ENCODE measurements around the gene PGK1.
A peak's percentile ranks its signal among the peaks of the same experiment; 100 is the strongest.
"Not testable (repeated sequence)": the region's sequence is repeated elsewhere in the genome, so short reads cannot be mapped to it uniquely, and the experiment has no call there.

PGK1 gene

DNA sequence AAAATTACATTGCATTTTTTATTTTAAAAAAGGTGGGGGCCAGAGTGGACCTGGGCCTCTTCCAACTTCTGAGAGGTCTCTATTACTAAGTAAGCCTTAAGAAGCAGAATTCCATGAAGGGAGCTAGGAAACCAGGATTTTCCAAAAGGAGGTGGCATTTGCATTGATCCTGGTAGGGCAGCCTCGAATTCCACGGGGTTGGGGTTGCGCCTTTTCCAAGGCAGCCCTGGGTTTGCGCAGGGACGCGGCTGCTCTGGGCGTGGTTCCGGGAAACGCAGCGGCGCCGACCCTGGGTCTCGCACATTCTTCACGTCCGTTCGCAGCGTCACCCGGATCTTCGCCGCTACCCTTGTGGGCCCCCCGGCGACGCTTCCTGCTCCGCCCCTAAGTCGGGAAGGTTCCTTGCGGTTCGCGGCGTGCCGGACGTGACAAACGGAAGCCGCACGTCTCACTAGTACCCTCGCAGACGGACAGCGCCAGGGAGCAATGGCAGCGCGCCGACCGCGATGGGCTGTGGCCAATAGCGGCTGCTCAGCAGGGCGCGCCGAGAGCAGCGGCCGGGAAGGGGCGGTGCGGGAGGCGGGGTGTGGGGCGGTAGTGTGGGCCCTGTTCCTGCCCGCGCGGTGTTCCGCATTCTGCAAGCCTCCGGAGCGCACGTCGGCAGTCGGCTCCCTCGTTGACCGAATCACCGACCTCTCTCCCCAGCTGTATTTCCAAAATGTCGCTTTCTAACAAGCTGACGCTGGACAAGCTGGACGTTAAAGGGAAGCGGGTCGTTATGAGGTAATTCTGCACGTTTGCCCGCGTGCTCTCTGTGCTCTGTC lies at the start of gene PGK1:
TSS of gene PGK1 (plus strand) at position 626 of the 824 bp plus-strand sequence. CDS start at position 719, 93 bp downstream.
- peak; percentile 81 for DNase-seq (ENCODE audit: low read depth, low spot score)

DNA sequence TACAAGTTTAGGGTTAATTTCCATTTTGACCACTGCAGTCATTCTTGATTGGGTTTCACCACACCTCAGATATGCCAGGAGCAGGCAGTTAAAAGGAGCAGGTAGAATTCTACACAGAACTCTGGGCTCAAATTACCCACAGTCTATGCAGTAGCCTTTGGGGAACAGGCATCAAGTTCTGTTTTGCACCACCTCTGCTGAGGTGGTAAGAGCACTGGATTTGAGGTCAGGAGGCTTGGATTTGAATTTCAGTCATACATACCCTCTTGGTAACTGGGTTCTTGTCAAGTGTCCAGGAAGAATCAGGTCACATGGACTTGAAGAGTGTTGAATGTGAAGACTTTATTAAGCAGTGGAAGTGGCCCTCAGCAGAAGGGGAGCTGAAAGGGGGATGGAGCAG lies 40.4 kb upstream of the PGK1 start:
- DNase-seq (ENCODE audit: low read depth, low spot score): no peak

DNA sequence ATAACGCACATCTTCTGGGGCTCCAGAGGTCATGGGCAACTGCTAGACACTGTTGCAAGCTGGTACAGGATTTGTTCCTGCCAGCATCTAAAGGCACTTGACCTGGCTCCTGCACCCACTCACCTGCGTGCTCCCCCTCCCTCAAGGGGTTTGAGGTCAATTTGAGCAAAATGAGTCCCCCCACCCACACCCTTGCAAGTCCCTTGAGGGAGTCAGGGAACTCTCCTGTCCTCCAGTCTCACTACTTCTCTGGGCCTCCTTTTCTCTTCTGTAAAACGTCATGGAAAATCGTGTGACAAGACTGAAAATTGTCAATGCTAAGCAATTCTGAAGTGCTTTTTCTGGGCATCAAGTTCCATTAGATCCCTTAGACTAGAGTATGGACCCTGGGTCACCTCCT lies 39.9 kb upstream of the PGK1 start:
- DNase-seq (ENCODE audit: low read depth, low spot score): no peak

DNA sequence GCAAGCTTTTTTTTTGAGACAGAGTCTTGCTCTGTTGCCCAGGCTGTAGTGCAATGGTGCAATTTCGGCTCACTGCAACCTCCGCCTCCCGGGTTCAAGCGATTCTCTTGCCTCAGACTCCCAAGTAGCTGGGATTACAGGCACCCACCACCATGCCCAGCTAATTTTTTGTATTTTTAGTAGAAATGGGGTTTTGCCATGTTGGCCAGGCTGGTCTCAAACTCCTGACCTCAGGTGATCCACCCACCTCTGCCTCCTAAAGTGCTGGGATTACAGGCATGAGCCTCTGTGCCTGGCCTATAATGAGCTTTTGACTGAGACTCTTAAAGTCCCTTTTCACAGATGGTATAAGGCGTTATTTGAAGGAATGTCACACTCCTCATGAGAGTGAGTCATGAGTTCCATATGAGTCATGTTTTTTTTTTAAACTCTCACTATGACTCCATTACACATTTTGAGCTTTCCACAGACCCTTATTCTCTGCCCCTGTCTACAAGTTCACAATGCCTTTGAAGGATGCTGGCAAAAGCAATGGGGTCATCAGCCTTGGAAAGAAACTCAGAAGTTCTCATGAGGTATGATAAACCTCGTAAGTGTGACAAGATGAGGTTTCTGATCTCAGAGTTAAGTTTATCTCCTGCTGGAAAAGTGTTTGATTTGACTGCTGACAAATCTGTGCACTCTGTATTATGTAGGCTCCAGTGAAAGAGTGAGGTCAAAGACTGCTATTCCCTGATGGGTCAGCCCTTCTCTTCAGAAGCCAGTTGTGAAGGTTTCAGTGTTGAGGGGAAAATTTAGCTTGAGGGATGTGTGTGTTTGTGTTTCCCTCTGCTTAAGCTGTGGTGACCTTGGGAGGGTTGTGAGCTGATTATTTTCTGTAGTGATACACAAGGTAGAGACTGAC lies 39.1 kb upstream of the PGK1 start:
- DNase-seq (ENCODE audit: low read depth, low spot score): not testable (repeated sequence)

DNA sequence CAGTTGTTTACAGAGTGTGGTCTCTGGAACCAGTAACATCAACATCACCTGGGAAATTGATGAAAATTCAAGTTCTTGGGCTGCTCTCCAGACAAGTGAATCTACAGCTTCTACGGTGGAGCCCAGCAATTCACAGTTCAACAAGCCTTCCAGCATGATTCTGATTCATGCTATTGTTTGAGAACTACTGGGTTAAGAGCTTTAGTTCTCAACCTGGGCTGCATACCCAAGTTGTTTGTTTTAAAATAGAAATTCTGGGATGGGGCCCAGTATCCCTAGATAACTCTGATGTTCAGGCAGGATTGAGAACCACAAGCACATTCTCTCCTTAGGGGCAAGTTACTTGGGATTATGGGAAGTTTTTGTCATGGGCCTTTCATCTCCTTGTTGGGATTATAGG lies 37.9 kb upstream of the PGK1 start:
- no peak for DNase-seq (ENCODE audit: low read depth, low spot score)

DNA sequence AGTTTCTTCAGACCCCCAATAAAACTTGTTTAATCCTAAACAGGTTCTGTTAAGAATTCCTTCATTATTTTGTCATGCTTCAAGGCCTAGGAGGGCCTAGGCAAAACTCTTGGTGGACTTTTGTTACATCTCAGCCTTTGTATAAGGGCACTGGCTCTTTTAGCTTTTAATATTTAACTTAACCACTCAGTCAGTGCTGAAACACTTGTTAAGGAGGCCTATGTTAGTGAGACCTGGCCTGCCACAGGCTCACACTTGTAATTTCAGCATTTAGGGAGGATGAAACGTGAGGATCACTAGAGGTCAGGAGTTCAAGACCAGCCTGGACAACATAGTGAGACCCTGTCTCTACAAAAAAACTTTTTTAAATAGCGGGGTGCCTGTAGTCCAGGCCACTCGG lies 32.7 kb upstream of the PGK1 start:
- no peak for DNase-seq (ENCODE audit: low read depth, low spot score)

DNA sequence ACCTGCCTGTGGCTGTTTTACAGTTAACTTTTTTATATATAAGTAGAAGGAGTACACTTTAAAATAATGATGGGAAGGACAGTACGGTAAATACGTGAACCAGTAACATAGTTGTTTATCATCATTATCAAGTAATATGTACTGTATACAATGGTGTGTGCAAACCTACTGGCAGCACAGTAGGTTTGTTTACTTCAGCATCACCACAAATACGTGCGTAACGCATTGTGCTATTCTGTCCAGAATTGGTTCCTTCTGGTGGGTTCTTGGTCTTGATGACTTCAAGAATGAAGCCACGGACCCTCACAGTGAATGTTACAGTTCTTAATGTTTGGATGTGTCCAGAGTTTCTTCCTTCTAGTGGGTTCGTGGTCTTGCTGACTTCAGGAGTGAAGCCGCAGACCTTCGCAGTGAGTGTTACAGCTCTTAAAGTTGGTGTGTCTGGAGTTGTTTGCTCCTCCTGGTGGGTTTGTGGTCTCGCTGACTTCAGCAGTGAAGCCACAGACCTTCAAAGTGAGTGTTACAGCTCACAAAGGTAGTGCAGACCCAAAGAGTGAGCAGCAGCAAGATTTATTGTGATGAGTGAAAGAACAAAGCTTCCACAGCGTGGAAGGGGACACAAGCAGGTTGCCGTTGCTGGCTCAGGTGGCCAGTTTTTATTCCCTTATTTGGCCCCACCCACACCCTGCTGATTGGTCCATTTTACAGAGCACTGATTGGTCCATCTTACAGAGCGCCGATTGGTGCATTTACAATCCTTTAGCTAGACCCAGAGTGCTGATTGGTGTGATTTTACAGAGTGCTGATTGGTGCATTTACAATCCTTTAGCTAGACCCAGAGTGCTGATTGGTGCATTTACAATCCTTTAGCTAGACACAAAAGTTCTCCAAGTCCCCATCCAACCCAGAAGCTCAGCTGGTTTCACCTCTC lies 30.6 kb upstream of the PGK1 start:
- not testable (repeated sequence) for DNase-seq (ENCODE audit: low read depth, low spot score)

DNA sequence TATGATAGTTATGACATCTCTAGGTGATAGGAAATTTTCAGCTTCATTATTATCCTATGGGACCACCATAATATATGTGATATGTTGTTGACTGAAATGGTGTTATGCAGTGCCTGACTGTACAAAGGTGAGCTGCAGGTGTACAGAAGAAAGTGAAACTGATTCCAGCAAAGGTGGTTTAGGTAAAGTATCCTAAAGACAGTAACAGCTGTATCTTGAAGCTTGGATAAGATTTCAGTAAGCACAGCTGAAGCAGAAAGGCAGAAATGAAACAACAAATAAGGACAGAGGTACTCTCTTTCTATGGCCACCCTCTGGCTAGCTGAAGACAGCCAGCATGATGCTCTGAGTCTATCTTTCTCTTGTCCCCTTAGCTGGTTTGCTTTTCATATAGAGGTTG lies 30.0 kb upstream of the PGK1 start:
- no peak for DNase-seq (ENCODE audit: low read depth, low spot score)

DNA sequence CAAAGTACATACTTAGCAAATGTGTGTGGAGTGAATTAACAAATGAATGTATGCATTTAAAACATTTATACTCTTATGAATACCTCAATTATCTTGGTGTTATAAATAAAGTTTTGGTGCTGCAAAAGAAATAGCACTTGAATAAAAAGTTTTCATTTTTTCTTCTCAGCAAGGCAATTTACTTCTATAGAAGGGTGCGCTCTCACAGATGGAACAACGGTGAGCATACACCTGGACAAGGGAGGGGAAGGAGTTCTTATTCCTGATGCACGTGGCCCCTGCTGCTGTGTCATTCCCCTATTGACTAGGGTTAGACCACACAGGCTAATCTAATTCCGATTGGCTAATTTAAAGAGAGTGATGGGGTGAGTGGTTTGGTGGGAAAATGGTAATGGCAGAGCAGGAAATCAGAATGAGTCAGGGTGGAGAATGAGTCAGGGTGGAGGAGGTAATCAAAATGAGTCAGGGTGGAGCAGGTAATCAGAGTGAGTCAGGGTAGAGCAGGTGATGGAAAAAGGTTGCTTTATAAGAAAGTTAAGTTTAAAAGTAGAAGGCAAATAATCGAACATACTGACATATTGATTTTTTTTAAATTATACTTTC lies 28.2 kb upstream of the PGK1 start:
- DNase-seq (ENCODE audit: low read depth, low spot score): no peak

DNA sequence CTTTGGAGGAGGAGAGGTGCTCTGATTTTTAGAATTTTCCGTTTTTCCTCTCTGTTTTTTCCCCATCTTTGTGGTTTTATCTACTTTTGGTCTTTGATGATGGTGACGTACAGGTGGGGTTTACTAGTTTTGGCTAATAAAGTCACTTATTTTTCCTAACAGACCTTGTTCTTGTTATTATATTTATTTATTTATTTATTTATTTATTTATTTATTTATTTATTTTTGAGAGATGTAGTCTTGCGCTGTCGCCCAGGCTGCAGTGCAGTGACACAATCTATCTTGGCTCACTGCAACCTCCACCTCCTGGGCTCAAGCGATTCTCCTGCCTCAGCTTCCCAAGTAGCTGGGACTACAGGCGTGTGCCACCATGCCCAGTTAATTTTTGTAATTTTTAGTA lies 22.6 kb upstream of the PGK1 start:
- not testable (repeated sequence) for DNase-seq (ENCODE audit: low read depth, low spot score)

DNA sequence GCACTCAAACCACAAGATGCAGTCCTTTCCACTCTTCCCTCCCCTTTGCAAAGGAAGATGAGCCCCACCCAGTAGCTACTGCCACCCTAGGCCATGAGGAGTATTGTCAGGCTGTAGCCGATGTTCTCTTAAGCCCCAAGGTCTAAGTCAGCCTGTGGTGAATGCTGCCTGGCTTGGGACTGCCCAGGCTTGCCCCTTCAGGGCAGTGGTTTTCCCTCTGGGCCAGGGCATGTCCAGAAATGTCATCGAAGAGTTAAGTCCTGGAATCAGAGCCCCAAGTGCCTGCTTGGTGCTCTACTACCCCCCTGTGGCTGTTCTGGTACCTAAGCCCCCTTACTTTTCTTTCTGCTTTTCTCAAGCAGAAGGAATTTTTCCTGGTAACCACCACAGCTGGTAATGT lies 11.8 kb upstream of the PGK1 start:
- peak; percentile 60 for DNase-seq (ENCODE audit: low read depth, low spot score)

DNA sequence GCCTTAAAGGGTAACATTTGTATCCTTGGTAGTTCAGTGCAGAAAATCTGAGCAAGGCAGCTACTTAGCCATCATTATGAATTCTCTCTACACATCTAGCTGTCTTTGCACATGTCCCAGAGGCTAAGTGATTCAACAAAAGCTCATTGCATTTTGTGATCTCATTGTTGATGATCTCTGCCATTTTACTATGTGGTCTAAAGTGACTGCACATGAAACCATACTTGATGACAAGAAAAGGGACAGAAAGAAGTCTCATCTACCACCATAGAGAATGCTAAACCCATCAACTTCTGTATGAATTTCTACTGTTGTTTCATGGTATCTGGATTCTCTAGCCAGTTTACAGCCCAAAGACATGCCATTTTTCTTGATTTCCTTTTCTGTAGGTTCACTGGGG lies 5.9 kb upstream of the PGK1 start:
- no peak for DNase-seq (ENCODE audit: low read depth, low spot score)

DNA sequence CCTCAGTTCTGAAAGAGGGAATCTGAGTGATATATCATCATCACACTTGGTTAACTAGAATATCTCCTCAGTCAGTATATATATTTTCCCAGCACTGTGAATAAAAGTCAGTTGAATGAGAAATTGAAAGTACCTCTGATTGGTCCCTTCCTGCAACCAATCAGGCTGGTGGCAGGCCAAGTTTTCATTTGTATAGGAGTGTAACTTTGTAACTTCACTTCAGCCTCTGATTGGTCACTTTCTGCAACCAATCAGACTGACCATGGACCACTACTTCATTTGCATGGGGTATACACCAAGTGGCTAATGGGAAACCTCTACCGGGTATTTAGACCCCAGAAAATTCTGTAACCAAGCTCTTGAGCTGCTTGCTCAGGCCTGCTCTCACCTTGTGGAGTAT lies 2.0 kb upstream of the PGK1 start:
- DNase-seq (ENCODE audit: low read depth, low spot score): no peak

DNA sequence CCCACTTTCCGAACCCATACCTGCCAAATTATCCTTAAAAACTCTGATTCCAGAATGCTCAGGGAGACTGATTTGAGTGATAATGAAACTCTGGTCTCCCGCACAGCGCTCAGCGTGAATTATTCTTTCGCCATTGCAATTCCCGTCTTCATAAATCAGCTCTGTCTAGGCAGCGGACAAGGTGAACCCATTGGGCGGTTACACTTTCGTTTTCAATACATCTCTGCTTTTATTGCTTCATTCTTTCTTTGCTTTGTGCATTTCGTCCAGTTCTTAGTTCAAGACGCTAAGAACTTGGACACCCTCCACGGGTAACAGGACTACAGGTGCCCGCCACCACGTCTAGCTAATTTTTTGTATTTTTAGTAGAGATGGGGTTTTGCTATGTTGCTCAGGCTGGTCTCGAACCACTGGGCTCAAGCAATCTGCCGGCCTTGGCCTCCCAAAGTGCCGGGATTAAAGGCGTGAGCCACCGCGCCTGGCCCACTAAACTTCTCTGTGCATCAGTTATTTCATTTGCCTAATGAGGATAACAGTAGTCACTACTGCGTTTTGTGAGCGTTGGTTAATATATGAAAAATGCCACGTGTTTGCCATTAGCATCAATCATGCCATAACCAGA lies 936 bp upstream of the PGK1 start:
- no peak for DNase-seq (ENCODE audit: low read depth, low spot score)

DNA sequence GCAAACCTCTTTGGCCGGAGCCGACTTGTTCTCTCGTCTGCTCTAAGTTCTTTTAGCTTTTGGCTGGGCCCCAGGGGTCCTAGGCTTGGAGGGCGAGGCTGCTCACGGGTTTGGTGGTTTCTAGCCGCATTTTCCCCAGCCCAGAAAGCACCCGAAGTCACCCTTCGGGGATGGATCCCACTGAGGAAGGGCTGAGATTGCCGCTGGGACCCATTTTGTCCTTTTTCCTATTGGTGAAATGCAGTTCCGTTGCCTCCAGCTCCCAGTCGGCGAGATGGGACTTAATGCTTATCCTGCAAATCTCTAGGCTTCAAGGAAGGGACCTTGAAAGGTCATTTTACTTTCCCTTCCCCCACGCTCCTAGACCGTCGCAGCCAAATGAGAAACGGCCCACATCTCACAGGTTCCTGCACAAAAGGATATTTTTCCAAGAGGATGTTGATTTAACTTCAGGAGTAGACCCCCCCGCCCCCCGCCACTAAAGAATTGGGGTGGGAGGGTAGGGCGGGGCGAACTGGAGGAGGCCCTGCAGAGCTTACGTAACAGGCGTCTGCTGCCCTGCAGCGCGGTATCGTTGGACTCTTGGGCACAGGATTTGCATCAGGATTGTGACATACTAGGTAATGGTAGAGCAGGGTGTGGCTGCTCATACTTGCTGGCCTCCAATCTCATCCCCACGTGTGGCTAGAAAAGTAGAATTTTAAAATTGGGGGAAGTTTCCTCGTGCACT lies 564 bp downstream of the PGK1 start:
- DNase-seq (ENCODE audit: low read depth, low spot score): no peak

DNA sequence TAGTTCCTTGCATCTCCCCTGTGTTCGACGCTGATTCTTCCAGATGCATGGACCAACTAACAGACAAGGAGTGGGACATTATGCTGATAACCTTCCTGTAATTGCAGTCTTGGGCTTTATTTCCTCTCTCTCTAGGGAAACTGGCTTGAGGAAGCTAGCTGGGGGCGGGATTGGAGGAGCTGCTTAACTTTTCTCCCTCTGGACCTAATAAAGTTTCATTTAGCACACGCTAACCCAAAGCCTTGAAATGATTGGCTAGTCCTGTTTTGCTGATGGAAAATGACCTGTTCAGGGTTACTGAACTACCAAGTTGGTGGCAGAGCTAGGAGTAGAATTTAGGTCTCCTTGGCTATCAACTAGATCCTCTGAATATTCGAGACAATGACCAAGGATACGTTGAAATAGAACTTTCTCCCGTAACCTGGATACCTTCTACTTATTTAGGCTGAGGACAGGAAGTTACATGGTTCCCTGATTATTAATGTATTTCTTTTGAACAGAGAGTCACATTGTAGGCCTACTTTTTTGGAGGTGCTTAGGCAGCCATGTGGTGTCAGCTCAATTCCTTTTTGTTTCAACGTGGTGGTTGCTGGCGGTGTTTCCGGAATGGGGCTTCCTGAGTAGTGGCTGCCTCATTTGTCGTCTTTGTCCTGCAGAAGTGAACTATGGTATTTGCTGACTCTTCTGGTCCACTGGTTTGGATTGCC lies 2.0 kb downstream of the PGK1 start:
- no peak for DNase-seq (ENCODE audit: low read depth, low spot score)

DNA sequence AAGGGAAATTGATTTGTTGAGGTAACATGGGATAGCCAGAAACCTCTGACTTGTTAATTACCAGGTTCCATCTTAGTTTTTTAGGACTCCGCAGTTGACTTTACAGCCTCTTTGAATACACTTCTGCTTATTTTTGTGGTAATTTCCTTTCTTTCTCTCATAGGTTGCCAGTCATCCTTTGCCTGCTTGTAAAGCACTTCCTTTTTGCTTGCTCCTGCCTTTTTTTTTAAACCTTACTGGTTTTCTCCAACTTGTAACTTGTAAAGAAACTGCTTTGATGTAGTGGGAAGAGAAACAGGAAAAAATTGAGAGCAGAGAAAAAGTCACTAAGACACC lies 2.6 kb downstream of the PGK1 start:
- DNase-seq (ENCODE audit: low read depth, low spot score): no peak

DNA sequence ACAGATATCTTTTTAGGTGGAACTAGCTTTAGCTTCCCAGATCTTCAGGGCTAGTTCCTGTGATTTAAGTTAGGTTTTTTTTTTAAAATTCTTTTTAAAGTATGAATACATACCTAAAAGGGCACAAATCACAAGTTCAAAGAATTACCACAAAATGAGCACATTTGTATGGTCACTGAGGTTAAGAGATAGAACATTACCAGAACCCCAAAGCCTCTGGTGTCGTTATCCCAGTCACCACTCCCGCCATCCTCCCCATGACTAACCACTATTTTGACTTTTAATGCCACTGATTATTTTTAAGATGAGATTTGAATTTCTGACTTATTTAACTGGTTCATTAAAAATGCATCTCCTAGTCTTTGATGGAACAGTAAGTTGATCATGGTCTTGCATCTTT lies 5.4 kb downstream of the PGK1 start:
- no peak for DNase-seq (ENCODE audit: low read depth, low spot score)

DNA sequence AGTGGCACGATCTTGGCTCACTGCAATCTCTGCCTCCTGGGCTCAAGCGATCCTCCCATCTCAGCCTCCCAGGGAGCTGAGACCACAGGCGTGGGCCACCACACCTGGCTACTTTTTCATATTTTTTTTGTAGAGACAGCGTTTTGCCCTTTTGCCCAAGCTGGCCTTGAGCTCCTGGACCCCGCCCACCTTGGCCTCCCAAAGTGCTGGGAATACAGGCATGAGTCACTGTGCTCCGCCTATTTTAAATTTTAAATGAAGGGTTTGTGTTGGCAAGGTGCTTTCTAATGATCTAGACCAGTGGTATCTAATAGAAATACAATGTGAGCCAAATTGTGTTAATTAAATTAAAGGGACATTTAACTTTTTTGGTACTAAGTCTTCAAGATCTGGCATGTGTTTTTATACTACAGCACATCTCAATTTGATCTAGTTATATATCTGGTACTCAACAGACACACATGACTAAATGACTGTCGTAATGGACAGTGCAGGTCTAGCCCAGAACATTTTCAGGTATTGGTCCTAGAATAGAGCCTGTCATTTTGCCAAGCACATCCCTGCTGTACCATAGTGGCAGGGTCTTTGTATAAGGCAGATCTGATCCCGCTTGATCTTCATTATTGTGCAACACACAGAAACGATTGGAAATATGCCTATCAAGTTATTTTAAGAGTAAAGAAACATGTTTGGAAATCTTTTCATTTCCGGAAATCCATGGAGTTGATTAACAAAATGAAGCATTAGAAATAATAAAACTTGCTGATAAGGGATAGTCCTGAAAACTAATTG lies 7.3 kb downstream of the PGK1 start:
- no peak for DNase-seq (ENCODE audit: low read depth, low spot score)

Data from iPS DF 19.7 (cell line).